ENCODE results near the gene TANC1.

DNA sequence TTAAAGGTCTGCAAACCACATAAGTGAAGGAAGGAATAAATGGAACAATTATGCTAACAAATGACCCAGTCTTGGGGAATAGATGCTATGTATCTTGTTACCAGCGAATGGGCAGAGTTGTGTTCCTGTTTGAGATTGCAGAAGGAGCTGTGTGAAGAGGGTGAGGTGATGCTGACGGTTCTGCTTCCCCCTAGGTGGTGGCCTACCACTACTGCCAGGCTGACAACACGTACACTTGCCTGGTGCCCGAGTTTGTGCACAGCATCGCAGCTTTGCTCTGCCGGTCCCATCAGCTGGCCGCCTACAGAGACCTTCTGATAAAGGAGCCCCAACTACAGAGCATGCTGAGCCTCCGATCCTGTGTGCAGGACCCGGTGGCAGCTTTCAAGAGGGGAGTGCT, 206.3 kb downstream of the TANC1 start:
- no peak for TF ChIP-seq CTCF (optimal IDR thresholded peaks at IDR 0.05 in 1 of 3, IDR thresholded peaks at IDR 0.05 in 1 of 3, conservative IDR thresholded peaks at IDR 0.05 in 1 of 3; ENCODE audit: extremely low read depth in 1 of 3, insufficient read depth in 2 of 3, low read length in 3 of 3)
- no peak for TF ChIP-seq EZH2 (IDR thresholded peaks at IDR 0.05; ENCODE audit: low read length)
